Measurements from ENCODE around the gene HDAC4.

DNA sequence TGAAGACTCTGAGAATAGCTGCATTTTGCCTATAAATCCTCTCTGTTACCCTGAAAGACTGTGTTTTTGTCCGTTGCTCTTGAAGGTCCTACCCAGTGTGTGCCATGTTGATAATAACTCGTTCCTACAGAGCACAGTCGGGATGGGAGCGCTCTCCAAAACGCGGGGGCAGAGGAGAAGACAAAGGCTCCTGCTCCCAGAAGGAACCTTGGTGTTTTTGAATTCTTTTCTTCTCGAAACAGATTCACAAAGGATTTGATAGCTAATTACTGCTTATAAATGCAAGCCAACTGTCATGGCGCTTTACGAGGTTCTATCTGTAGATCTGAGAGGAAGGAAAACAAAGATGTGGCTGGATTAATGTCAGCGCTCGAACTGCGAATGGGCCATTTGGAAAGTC is 19.3 kb upstream of the HDAC4 start:
- TF ChIP-seq EZH2 (IDR thresholded peaks at IDR 0.05; ENCODE audit: borderline replicate concordance, low read length): no peak
- TF ChIP-seq, protein P1, sequence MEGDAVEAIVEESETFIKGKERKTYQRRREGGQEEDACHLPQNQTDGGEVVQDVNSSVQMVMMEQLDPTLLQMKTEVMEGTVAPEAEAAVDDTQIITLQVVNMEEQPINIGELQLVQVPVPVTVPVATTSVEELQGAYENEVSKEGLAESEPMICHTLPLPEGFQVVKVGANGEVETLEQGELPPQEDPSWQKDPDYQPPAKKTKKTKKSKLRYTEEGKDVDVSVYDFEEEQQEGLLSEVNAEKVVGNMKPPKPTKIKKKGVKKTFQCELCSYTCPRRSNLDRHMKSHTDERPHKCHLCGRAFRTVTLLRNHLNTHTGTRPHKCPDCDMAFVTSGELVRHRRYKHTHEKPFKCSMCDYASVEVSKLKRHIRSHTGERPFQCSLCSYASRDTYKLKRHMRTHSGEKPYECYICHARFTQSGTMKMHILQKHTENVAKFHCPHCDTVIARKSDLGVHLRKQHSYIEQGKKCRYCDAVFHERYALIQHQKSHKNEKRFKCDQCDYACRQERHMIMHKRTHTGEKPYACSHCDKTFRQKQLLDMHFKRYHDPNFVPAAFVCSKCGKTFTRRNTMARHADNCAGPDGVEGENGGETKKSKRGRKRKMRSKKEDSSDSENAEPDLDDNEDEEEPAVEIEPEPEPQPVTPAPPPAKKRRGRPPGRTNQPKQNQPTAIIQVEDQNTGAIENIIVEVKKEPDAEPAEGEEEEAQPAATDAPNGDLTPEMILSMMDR (IDR thresholded peaks at IDR 0.05; ENCODE audit: low read length): no peak
